ENCODE results near the gene COG5.
"Not testable (repeated sequence)": the region's sequence is repeated elsewhere in the genome, so short reads cannot be mapped to it uniquely, and the experiment has no call there.

COG5 gene

GRCh38 chr7:107255602-107256001 lies 308.1 kb downstream of the COG5 start:
- DNase-seq = no peak

DNA sequence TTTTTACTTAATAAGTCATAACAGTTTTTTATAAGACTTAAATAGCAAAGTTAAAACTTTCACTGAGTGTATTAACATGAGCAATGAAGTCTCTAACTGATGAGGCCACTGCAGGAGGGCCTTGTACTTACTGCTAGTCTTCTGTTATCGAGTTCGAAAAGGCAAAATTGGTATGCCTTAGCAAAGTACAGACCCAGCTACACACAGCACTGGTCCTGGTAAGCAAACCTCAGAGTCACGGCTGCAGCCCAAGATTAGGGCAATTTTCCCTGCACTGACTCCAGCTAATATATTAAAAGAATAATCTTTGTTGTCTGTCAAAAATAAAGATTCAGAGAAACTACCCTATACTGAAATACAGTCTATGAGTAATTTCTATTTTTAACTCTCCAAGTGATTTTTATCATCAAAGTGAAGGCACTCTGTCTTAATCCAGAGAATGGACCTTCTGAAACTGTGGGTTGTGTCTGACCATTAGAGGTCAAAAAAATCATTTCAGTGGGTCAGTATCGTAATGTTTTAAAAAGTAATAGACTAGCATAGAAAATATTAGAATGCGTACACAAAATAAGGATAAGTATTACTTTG lies 309.2 kb downstream of the COG5 start:
- no peak for DNase-seq

DNA sequence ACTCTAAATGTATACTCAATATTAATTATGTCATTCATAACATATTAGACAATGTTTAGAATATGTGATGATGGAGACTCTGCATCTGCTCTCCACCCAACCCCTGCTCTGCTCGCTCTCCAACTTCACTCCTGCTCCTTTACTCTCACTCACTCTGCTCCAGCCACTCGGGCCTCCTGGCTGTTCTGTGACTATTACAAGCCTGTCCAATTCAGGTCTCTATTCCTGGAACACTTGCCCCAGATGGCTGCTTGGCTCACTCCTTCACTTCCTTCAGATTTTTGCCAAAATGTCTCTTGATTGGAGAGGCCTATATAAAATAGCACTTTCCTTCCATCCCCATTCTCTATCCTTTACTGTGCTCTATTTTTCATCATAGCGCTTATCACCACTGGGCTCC lies 310.1 kb downstream of the COG5 start:
- DNase-seq = no peak

DNA sequence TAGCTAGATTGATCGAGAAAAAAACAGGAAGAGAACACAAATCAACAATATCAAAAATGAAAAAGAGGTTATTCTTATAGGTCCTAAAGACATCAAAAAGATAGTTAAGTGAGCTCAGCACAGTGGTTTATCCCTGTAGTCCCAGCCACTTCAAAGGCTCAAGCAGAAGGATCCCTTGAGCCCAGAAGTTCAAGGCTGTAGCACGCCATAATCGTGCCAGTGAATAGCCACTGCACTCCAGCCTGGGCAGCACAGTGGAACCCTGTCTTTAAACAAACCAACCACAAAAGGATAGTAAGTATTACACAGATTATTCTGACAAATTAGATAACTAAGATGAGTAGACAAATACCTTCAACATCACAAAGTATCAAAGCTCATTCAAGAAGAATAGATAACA lies 311.8 kb downstream of the COG5 start:
- DNase-seq = no peak

- DNase-seq = no peak
Observed at GRCh38 chr7:107248551-107249316, 315.0 kb downstream of the COG5 start.

GRCh38 chr7:107246836-107247235 lies 316.9 kb downstream of the COG5 start:
- DNase-seq = not testable (repeated sequence)

GRCh38 chr7:107244613-107245012 lies 319.1 kb downstream of the COG5 start:
- DNase-seq = no peak

GRCh38 chr7:107242267-107242666 lies 321.5 kb downstream of the COG5 start:
- DNase-seq = no peak

DNA sequence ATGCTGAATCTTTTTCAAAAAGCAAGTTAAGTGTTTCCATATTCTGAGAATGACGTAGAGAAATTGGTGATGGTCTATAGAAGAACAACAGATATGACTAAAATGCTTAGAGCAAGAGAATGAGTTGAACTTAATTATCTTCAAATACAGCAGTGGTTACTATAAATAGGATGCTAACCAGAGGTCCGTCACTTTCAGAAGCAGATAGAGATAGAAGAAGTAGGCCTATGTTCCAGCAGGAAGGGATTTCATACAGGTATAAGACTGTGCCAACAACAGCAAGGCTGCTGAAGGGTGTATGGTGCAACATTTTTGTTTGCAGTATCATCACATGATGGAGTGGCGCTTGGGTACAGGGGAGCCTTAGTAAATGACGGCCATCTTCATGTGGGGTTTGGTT lies 326.3 kb downstream of the COG5 start:
- DNase-seq = no peak

GRCh38 chr7:107236862-107237261 lies 326.9 kb downstream of the COG5 start:
- no peak for DNase-seq

DNA sequence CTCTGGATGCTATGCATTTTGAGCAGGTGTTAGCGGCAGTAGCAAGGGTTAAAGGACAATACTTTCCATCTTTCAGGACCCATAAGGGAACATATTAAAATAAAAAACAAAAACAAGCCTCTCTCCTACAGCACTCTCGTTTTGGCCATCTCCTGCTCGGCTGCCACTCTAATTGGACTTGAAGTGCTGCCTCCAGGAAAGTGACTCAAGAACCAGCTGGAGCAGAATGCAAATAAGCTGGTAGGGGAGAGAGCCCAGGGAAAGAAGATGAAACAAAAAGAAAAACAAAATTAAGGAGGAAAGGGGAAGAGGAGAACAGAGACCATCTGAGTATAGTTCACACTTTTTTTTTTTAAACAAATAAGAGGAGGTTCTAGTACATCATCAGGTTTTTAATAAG lies 329.3 kb downstream of the COG5 start:
- DNase-seq = no peak

DNA sequence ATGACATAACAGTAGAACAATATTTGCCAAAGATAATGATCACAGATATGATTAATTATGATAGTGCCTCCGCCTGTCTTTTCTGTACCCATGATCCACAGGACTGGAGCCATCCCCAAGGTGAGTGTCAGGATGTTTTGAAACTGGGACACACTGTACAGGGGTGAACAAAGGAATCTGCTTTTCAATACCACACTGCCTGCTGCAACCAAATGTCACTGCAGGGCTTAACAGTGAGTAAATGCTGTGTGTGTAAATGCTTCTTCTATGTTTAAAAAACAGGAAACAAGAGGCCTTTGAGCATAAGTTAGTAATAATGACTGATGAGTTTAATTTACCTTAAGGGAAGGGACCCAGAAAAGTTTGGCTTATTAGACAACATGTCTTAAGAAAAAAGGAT lies 329.7 kb downstream of the COG5 start:
- no peak for DNase-seq

DNA sequence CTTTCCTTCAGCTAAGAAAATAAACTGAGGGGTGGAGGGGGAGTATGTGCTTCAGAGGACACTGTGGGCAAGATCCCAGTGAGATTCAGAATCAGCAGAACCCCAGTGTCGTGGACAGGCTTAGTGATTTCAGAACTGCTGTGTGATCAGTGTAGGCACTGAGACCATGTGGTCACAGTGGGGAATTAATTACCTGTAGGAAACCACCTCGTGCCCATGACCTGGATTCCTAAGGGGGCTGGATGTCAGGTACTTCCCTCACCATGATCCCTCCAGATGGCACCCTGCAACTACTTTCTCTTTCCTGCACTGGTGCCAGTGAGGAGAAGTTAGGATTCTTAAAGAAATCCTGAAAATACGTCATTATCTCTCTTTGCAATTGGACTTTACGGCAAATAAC lies 330.5 kb downstream of the COG5 start:
- DNase-seq = no peak

GRCh38 chr7:107232568-107233090 lies 331.1 kb downstream of the COG5 start:
- DNase-seq = no peak

DNA sequence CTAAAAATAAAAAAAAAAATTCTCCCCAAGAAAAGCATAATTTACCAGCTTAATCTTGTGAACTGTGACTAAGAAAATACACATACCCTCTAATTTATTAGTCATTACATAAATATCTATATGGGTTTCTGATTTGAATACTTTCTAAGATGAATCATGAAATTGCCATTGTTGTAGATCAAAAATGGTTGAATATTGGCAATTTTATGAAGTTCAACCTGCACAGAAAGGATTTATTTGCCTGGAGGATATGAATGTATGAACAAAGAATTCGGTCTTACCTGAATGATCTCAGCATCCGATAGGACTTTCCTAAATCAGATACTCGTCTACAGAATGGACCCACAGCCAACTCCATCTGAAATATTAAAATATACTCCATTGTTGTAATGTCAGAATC lies 333.4 kb downstream of the COG5 start:
- no peak for DNase-seq

GRCh38 chr7:107228291-107228690 lies 335.4 kb downstream of the COG5 start:
- DNase-seq = no peak

- DNase-seq = no peak
Observed at GRCh38 chr7:107224374-107225223, 339.1 kb downstream of the COG5 start.

- DNase-seq = not testable (repeated sequence)
Observed at GRCh38 chr7:107220806-107221205, 342.9 kb downstream of the COG5 start.

DNA sequence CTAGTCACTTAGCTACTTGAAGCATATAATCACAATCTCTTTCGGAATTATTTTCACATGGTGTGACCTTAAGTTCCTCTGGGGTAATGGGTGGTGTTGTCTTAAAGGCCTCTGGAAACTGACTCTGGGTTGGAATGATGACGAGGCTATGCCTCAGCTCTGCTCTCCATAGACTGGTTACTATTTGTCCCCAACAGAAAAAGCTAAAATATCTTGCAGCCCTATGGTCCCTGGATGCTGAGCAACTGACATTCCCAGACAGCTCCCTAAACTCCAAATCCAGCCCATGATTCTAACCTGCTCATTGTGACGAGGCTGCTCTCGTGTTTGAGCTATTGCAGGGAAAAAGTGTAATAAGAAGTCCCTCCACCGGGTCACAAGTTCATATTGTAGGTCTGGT lies 343.4 kb downstream of the COG5 start:
- no peak for DNase-seq

- no peak for DNase-seq
Observed at GRCh38 chr7:107219563-107220244, 344.0 kb downstream of the COG5 start.

- no peak for DNase-seq
Observed at GRCh38 chr7:107213945-107214344, 349.8 kb downstream of the COG5 start.

DNA sequence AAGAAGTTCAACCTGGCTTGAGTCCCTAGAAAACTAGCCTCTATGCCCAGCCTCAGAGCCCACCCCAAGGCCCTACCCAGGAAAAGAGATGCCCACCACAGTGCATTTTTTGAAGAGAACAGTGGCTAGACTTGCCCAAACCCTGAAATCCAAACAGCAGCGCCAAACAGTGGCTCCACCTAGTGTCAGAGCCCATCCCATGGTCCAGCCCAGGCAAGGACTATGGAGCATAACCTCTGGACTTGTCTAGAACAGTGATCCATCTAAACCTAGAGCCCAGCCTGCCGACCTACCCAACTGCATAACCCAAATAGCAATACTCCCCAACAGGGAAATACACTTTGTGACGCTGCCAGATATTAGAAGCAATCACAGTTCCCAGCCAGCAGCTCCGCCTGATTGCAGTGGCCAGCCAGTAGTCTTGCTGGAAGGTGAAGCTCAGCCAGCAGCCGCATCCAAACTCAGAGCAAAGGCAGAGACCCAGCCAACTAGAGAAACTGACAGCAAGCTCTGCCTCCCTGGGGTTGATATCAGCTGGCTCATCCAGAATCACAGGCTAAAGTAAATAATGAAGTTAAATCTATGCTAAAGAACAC lies 350.4 kb downstream of the COG5 start:
- DNase-seq = no peak

GRCh38 chr7:107212725-107213124 lies 351.0 kb downstream of the COG5 start:
- DNase-seq = no peak
